ENCODE data around the gene GPD2. TPM values are rescaled to one million over a fixed set of nuclear protein-coding genes. Genes with fewer than 3 reads are reported as not detected.

Gene GPD2
- polyA plus RNA-seq, 6 donors from 2014 or later = 5.8 to 11.4 (median 7.5) TPM

GRCh38 chr2:156445296-156446220, 9.4 kb downstream of the GPD2 start:
- H3K27me3 Mint-ChIP-seq = no peaks in the 10 kb centered on the region
- peak overlapping the region in 1 of 6 donors; percentile 39 for H3K27ac Mint-ChIP-seq
- peaks cover 2 to 30% of the 10 kb centered on the region in 2 donors for H3K36me3 Mint-ChIP-seq
- no peak overlapping the region for H3K4me3 Mint-ChIP-seq
- no peak for ATAC-seq (ENCODE audit: low read depth in 2 of 2)
- peaks cover 15 to 26% (median 15%) of the 10 kb centered on the region in 3 donors for H3K4me1 Mint-ChIP-seq
- peaks cover 0 to 4% (median 0%) of the 10 kb centered on the region in 7 donors for H3K9me3 Mint-ChIP-seq
- no peak for DNase-seq

GRCh38 chr2:156447761-156448160, 11.6 kb downstream of the GPD2 start:
- no peak for DNase-seq
- Mint-ChIP-seq H3K27ac (no peak overlapping the region), H3K4me1 (peaks cover 12 to 29% (median 20%) of the 10 kb centered on the region in 3 donors), H3K36me3 (peaks cover 0 to 36% of the 10 kb centered on the region in 2 donors), H3K9me3 (peaks cover 0 to 10% (median 3%) of the 10 kb centered on the region in 7 donors), H3K4me3 (no peak overlapping the region), H3K27me3 (no peaks in the 10 kb centered on the region)
- ATAC-seq (ENCODE audit: low read depth in 2 of 2) = no peak

DNA sequence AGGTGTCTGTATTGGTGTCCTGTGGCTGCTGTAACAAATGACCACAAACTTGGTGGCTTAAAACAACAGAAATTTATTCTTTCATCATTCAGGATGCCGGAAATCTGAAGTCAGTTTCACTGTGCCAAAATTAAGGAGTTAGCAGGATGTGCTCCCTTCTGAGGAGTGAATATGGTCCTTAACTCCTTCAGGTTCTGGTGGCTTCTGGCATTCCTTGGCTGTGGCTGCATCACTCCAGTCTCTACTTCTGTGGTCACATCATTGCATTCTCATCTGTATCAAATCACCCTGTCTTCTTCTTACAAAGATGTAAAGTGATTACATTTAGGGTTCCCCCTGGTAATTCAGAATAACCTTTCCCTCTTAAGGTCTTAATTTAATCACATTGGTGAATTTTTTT, 12.6 kb downstream of the GPD2 start:
- H3K9me3 Mint-ChIP-seq = peaks cover 0 to 10% (median 3%) of the 10 kb centered on the region in 7 donors
- DNase-seq (no peak), ATAC-seq (ENCODE audit: low read depth in 2 of 2) (no peak)
- H3K4me1 Mint-ChIP-seq = peaks cover 16 to 36% (median 27%) of the 10 kb centered on the region in 3 donors
- peaks cover 0 to 40% of the 10 kb centered on the region in 2 donors for H3K36me3 Mint-ChIP-seq
- H3K27ac Mint-ChIP-seq = no peak overlapping the region
- H3K27me3 Mint-ChIP-seq = no peaks in the 10 kb centered on the region
- no peak overlapping the region for H3K4me3 Mint-ChIP-seq

DNA sequence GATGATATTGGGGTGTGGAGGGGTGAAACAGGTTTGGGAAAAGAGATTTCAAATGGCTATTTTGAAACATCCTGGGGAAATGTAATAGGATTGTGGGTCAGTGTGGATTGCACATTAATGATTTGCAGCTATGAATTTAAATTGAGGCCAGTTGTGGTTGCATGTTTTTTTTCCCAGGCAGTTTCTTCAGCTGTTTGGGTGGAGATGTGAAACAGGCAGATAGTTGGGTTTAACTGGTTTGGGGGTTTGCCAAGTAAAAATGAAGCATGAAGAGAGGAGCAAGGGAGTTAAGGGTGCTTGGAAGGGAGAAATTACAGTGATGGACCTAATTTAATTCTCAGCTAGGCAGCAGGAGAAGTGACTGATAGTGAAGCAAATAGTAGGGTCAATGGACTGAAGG, 16.8 kb downstream of the GPD2 start:
- Mint-ChIP-seq H3K4me3 (no peak overlapping the region), H3K27ac (peak overlapping the region in 1 of 6 donors; percentile 26), H3K4me1 (peaks cover 29 to 49% (median 48%) of the 10 kb centered on the region in 3 donors), H3K27me3 (no peaks in the 10 kb centered on the region), H3K36me3 (peaks cover 0 to 28% of the 10 kb centered on the region in 2 donors), H3K9me3 (peaks cover 0 to 10% (median 3%) of the 10 kb centered on the region in 7 donors)
- ATAC-seq (ENCODE audit: low read depth in 2 of 2) = no peak
- no peak for DNase-seq

GRCh38 chr2:156455361-156455975, 19.3 kb downstream of the GPD2 start:
- Mint-ChIP-seq H3K27me3 (no peaks in the 10 kb centered on the region), H3K36me3 (peaks cover 0 to 10% of the 10 kb centered on the region in 2 donors), H3K27ac (no peak overlapping the region), H3K4me1 (peaks cover 27 to 48% (median 41%) of the 10 kb centered on the region in 3 donors), H3K4me3 (no peak overlapping the region), H3K9me3 (peaks cover 0 to 6% (median 2%) of the 10 kb centered on the region in 7 donors)
- DNase-seq = no peak
- no peak for ATAC-seq (ENCODE audit: low read depth in 2 of 2)

- Mint-ChIP-seq H3K4me1 (peaks cover 31 to 54% (median 41%) of the 10 kb centered on the region in 3 donors), H3K36me3 (peaks cover 0 to 10% of the 10 kb centered on the region in 2 donors), H3K9me3 (peaks cover 0 to 6% (median 2%) of the 10 kb centered on the region in 7 donors), H3K4me3 (peak overlapping the region in 3 of 8 donors; percentile 48 to 75 (median 53)), H3K27ac (peak overlapping the region in 1 of 6 donors; percentile 70), H3K27me3 (no peaks in the 10 kb centered on the region)
- DNase-seq (no peak), ATAC-seq (ENCODE audit: low read depth in 2 of 2) (peak; percentile 48 to 64)
These were observed 20.4 kb downstream of the GPD2 start for GRCh38 chr2:156456616-156457015.

GRCh38 chr2:156457523-156458517, 21.6 kb downstream of the GPD2 start:
- no peaks in the 10 kb centered on the region for H3K27me3 Mint-ChIP-seq
- H3K4me1 Mint-ChIP-seq = peaks cover 34 to 49% (median 36%) of the 10 kb centered on the region in 3 donors
- ATAC-seq (ENCODE audit: low read depth in 2 of 2) (no peak), DNase-seq (no peak)
- peaks cover 0 to 2% (median 0%) of the 10 kb centered on the region in 7 donors for H3K9me3 Mint-ChIP-seq
- peak overlapping the region in 3 of 6 donors; percentile 9 to 61 (median 43) for H3K27ac Mint-ChIP-seq
- peaks cover 0 to 4% of the 10 kb centered on the region in 2 donors for H3K36me3 Mint-ChIP-seq
- peak overlapping the region in 1 of 8 donors; percentile 17 for H3K4me3 Mint-ChIP-seq

DNA sequence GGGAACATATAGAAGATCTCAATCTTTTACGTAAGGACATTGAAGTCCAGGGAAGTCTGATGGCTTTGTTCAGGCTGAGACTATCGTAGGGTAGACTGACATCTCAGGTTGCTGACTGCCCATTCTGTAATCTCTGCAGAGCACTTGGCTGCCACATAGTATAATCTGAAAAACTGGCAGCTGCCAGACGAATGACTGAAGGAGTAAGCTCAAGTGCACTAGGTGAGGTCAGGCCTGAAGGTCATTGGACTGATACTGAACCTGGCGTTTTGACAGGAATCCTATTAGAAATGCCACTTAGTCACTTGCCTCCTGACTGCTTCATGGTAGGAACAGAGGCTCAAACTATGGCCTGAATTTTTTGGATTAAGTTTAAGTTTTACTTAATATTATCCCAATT, 23.5 kb downstream of the GPD2 start:
- Mint-ChIP-seq H3K9me3 (peaks cover 0 to 2% (median 0%) of the 10 kb centered on the region in 7 donors), H3K36me3 (no peaks in the 10 kb centered on the region), H3K4me3 (no peak overlapping the region), H3K27me3 (no peaks in the 10 kb centered on the region), H3K4me1 (peaks cover 21 to 44% (median 25%) of the 10 kb centered on the region in 3 donors), H3K27ac (no peak overlapping the region)
- ATAC-seq (ENCODE audit: low read depth in 2 of 2) = no peak
- no peak for DNase-seq

DNA sequence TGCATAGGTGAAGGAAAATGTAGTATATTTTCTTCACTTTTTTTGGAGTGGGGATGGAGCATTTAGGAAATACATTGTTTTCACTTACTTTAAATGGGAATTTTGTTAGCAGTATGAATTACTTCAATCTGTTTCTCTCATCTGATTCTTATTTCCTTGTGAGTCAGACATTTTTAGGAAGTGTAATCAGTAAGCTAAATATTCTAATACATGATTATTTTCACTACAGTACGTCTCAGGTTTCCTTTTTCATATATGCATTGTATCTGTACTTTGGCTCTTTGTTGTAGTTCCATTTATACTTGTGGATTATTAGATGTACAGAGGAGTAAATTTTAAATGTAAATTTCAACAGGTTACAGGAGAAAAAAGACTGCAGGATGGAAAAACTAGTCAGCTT, 27.9 kb downstream of the GPD2 start:
- peaks cover 21 to 40% (median 25%) of the 10 kb centered on the region in 3 donors for H3K4me1 Mint-ChIP-seq
- no peaks in the 10 kb centered on the region for H3K9me3 Mint-ChIP-seq
- H3K36me3 Mint-ChIP-seq = no peaks in the 10 kb centered on the region
- DNase-seq = no peak
- ATAC-seq (ENCODE audit: low read depth in 2 of 2) = no peak
- H3K4me3 Mint-ChIP-seq = no peak overlapping the region
- H3K27me3 Mint-ChIP-seq = no peaks in the 10 kb centered on the region
- no peak overlapping the region for H3K27ac Mint-ChIP-seq

DNA sequence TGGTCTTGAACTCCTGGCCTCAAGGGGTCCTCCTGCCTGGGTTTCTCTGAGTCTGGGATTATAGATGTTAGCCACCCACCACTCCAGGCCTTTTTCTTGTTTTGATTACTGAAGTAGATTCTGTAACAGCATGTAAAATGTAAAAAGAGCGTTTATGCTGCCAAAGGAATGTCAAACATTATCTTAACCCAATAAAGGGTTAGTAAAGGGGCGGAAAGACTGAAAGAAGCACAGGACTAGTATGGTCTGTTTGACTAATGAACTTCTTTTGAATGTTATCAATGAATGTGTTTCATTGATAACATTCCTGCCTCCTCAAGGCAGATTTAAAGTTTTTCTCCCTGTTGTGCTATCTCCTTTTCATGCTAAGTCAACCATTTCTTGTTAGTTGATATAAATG, 29.4 kb downstream of the GPD2 start:
- no peak for ATAC-seq (ENCODE audit: low read depth in 2 of 2)
- Mint-ChIP-seq H3K4me1 (peaks cover 31 to 50% (median 37%) of the 10 kb centered on the region in 3 donors), H3K27ac (peak overlapping the region in 2 of 6 donors; percentile 25 to 60), H3K27me3 (no peaks in the 10 kb centered on the region), H3K9me3 (no peaks in the 10 kb centered on the region), H3K36me3 (no peaks in the 10 kb centered on the region), H3K4me3 (no peak overlapping the region)
- no peak for DNase-seq

DNA sequence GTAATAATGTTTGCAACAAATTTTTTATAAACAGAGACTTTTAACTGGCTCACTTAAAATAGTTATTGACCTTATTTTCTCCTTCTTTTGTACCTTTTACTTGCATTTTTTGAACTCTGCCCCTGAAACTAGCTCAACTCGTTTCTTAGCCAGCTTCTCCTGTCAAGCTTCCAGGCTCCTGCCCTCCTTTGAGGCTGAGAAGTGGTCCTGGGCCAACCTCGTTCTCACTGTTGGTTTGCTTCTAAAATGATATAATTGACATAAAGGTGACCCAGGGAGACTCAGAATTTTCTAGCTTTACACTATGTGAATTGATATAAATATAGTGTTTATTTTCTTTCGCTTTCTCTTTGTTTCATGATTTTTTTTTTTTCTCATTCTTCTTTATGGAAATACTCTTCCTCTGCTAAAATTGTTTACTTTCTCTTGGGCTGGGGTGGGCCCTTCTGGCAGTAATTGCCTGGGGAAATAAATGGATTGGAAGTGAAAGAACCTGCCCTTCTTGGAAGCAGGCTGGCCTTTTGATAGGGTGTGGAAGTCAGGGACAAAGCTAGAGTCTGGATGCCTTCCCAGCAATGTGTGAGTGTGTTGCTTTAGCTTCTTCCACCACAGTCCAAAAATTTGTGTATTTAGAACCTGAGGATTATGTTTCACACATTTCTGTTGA, 30.7 kb downstream of the GPD2 start:
- Mint-ChIP-seq H3K4me1 (peaks cover 41 to 57% (median 43%) of the 10 kb centered on the region in 3 donors), H3K4me3 (no peak overlapping the region), H3K36me3 (no peaks in the 10 kb centered on the region), H3K9me3 (no peaks in the 10 kb centered on the region), H3K27ac (peak overlapping the region in 3 of 6 donors; percentile 16 to 40 (median 40)), H3K27me3 (no peaks in the 10 kb centered on the region)
- DNase-seq = no peak
- no peak for ATAC-seq (ENCODE audit: low read depth in 2 of 2)

DNA sequence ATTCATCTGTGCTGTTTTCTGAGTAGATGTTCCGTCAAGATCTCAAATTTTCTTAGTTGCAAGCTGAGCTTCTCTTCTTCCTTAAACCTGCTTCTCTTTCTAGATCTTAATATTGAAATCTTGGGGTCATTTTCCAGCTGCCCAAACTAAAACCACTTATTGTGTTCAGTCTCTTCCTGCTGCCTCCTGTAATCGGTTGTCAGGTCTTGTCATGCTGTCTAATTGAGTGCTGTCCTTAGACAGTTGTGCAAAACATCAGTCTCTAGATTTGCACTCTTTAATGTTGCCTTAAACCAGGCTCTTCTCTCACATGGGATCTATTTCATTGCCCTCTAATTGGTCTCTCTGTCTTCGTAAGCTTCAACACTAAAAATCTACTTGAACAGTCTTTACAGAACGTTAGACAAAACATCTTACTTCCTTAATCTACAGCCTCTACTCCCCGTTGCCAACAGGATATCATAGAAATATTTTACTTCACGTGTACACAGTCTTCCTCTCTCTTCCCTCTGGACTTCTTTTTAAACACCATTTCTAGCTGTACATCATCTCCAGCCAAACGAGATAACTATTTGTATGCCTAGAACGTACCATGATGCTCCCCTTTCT, 34.9 kb downstream of the GPD2 start:
- DNase-seq (peak; percentile 3), ATAC-seq (ENCODE audit: low read depth in 2 of 2) (peak; percentile 68 to 71)
- Mint-ChIP-seq H3K4me3 (peak overlapping the region in 7 of 8 donors; percentile 21 to 78 (median 51)), H3K9me3 (no peaks in the 10 kb centered on the region), H3K27ac (peak overlapping the region in 5 of 6 donors; percentile 0 to 82 (median 3)), H3K27me3 (no peaks in the 10 kb centered on the region), H3K4me1 (peaks cover 47 to 53% (median 51%) of the 10 kb centered on the region in 3 donors), H3K36me3 (no peaks in the 10 kb centered on the region)
